ENCODE measurements around the gene APOB. TPM values are rescaled to one million over a fixed set of nuclear protein-coding genes. Genes with fewer than 3 reads are reported as not detected.

The APOB gene
- total and polyA plus RNA-seq, 2 of the 8 experiments (the other 6 are each of a cell fraction or from before 2014, with no cell fraction given): 0.15 to 0.61 TPM

DNA sequence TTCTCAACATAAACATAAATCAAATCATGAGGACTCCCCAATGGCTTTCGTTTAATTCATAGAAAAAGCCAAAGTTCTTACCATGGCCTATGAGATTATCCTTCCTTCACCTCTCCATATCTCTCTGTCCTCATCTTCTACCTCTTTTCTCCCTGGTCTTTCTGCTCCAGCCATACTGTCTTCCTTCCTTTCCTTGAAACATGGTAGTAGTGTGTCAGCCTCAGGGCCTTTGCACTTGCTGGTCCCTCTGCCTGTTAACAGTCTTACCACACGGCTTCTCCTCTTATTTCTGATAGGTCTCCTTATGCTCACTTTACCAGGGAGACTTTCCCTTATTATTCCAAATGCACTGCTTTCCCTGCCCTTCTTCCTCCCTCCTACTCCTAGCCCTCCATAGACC, 25.6 kb downstream of the APOB start:
- Histone ChIP-seq H4K5ac (ENCODE audit: insufficient read length, low read depth, low read length) (no peak overlapping the region), H3K18ac (ENCODE audit: extremely low read depth, low read length) (no peak overlapping the region), H3K36me3 (ENCODE audit: control insufficient read depth in 2 of 4, insufficient read depth in 4 of 4, low read length in 3 of 4) (no peaks in the 10 kb centered on the region), H3K27me3 (replicated peaks in 1 of 4; ENCODE audit: control insufficient read depth in 3 of 4, extremely low read depth in 1 of 4, insufficient read depth in 3 of 4, low read length in 3 of 4) (no peaks in the 10 kb centered on the region), H2BK120ac (replicated peaks; ENCODE audit: low read depth, low read length) (no peak overlapping the region), H3K4me3 (ENCODE audit: extremely low read depth in 1 of 4, insufficient read depth in 2 of 4, low read depth in 3 of 4, low read length in 4 of 4) (no peak overlapping the region), H3K23ac (ENCODE audit: insufficient read length) (no peak overlapping the region), H3K9ac (replicated peaks in 1 of 4; ENCODE audit: extremely low read depth in 1 of 4, low read depth in 3 of 4, low read length in 3 of 4) (no peak overlapping the region), H2AFZ (ENCODE audit: low read length) (no peak overlapping the region), H3K79me1 (ENCODE audit: low read depth, low read length) (no peaks in the 10 kb centered on the region), H3K4me1 (replicated peaks in 1 of 4; ENCODE audit: control insufficient read depth in 3 of 4, insufficient read depth in 4 of 4, low read length in 3 of 4) (no peaks in the 10 kb centered on the region), H2AK5ac (ENCODE audit: low read depth, low read length) (no peak overlapping the region), H3K79me2 (ENCODE audit: control insufficient read depth in 1 of 2, insufficient read depth in 2 of 2, low read length in 2 of 2) (no peaks in the 10 kb centered on the region), H3K4ac (replicated peaks; ENCODE audit: insufficient read length, low read depth, low read length) (no peak overlapping the region), H2BK15ac (ENCODE audit: low read length) (no peak overlapping the region), H4K91ac (replicated peaks; ENCODE audit: insufficient read length, low read length) (no peak overlapping the region), H3K56ac (replicated peaks; ENCODE audit: insufficient read length, low read depth, low read length) (no peak overlapping the region), H3K9me3 (ENCODE audit: insufficient read depth in 2 of 2, low read depth in 1 of 2, low read length in 1 of 2) (no peaks in the 10 kb centered on the region), H2BK20ac (ENCODE audit: low read length) (no peak overlapping the region), H4K8ac (ENCODE audit: extremely low read depth, insufficient read depth, low read length) (no peak overlapping the region), H2BK5ac (ENCODE audit: low read depth, low read length) (no peak overlapping the region), H3K4me2 (ENCODE audit: insufficient read depth in 1 of 2, low read depth in 2 of 2, low read length in 2 of 2) (no peak overlapping the region), H3K23me2 (ENCODE audit: low read depth, low read length) (no peaks in the 10 kb centered on the region), H3K14ac (ENCODE audit: insufficient read length) (no peak overlapping the region), H2BK12ac (ENCODE audit: low read depth, low read length) (no peak overlapping the region), H3K27ac (ENCODE audit: low read depth, low read length) (no peak overlapping the region), H4K20me1 (replicated peaks in 1 of 2; ENCODE audit: control insufficient read depth in 1 of 2, insufficient read depth in 2 of 2, low read length in 2 of 2) (no peaks in the 10 kb centered on the region)
- POLR2A ChIA-PET (ENCODE audit: partially characterized antibody): no interaction called here
- no peak for TF ChIP-seq SP2 (IDR thresholded peaks at IDR 0.05; ENCODE audit: low read length)
- TF ChIP-seq SRF (IDR thresholded peaks at IDR 0.05; ENCODE audit: low read depth, low read length): no peak
- TF ChIP-seq GABPA (IDR thresholded peaks at IDR 0.05; ENCODE audit: borderline replicate concordance, insufficient read depth, low read length): no peak
- TF ChIP-seq CHD1 (IDR thresholded peaks at IDR 0.05; ENCODE audit: low read depth, low read length): no peak
- TF ChIP-seq SP1 (IDR thresholded peaks at IDR 0.05; ENCODE audit: low read depth, low read length): no peak
- TF ChIP-seq POLR2AphosphoS5 (IDR thresholded peaks at IDR 0.05; ENCODE audit: low read depth, low read length): no peak
- TF ChIP-seq JUND (IDR thresholded peaks at IDR 0.05; ENCODE audit: low read length): no peak
- no peak for TF ChIP-seq RBBP5 (IDR thresholded peaks at IDR 0.05; ENCODE audit: borderline replicate concordance, low read depth, low read length)
- no peak for TF ChIP-seq RXRA (IDR thresholded peaks at IDR 0.05; ENCODE audit: insufficient read depth, low read depth, low read length)
- FAIRE-seq (no peak), DNase-seq (ENCODE audit: low read depth in 1 of 2, low spot score in 2 of 2) (no peak)
- WGBS, 2 experiments (ENCODE audit: extremely low coverage in 1 of 2, insufficient coverage in 1 of 2, insufficient read length in 1 of 2, insufficient replicate concordance in 2 of 2, low coverage in 1 of 2, low lambda C conversion rate in 2 of 2, missing lambda C conversion rate in 1 of 2): 88% methylated on average over 2 of the region's 2 CpGs; no CpG with 5 or more reads in 1 of the 2 experiments
- CTCF ChIA-PET (ENCODE audit: partially characterized antibody): interaction anchor here (1.3 kb wide), 1 partner anchor 9 kb away, joined by 6 read pairs; no protein-coding TSS in a partner anchor

Measured in H1 (cell line).